Bronchial epithelial cell (primary cell): Measurements from ENCODE around the gene STOML1. TPM values are rescaled to one million over a fixed set of nuclear protein-coding genes. Genes with fewer than 3 reads are reported as not detected.

Experiments used
- DNase-seq: peaks from one replicate; pipeline ENCODE4 v3.0.0-alpha.2; 2010; ENCODE audit warnings: low read depth
- FAIRE-seq: peaks from 2 replicates; lab custom pipeline; 2011; peaks lifted over from hg19 to GRCh38; lab: Jason Lieb, UNC
- H3K27me3 ChIP-seq: 2 replicates; pipeline ENCODE4 v1.5.1; 2011; ENCODE audit warnings: low read length; ENCODE audit not compliant: control insufficient read depth, insufficient read depth
- H3K36me3 ChIP-seq: 2 replicates; pipeline ENCODE4 v1.5.1; 2011; ENCODE audit warnings: low read length; ENCODE audit not compliant: control insufficient read depth, insufficient read depth
- H3K4me3 ChIP-seq: 2 replicates; pipeline ENCODE4 v1.5.1; 2011; ENCODE audit warnings: mild to moderate bottlenecking, low read depth, low read length, control low read depth
- total RNA-seq: library from RNA; depleted of rRNA; stranded (reverse); fragments of >200 nt; gene quantifications from 2 replicates; pipeline ENCODE4 v1.2.1, GENCODE V29; 2014
- TF ChIP-seq, protein P1 (sequence below): IDR thresholded peaks from 2 replicates; pipeline ENCODE4 v1.5.1; 2011; ENCODE audit warnings: mild to moderate bottlenecking, moderate library complexity, low read length, control low read depth, inconsistent platforms; ENCODE audit not compliant: insufficient read depth, severe bottlenecking

Gene STOML1
- total RNA-seq, 1 donor from 2014 or later: 9.5 TPM

DNA sequence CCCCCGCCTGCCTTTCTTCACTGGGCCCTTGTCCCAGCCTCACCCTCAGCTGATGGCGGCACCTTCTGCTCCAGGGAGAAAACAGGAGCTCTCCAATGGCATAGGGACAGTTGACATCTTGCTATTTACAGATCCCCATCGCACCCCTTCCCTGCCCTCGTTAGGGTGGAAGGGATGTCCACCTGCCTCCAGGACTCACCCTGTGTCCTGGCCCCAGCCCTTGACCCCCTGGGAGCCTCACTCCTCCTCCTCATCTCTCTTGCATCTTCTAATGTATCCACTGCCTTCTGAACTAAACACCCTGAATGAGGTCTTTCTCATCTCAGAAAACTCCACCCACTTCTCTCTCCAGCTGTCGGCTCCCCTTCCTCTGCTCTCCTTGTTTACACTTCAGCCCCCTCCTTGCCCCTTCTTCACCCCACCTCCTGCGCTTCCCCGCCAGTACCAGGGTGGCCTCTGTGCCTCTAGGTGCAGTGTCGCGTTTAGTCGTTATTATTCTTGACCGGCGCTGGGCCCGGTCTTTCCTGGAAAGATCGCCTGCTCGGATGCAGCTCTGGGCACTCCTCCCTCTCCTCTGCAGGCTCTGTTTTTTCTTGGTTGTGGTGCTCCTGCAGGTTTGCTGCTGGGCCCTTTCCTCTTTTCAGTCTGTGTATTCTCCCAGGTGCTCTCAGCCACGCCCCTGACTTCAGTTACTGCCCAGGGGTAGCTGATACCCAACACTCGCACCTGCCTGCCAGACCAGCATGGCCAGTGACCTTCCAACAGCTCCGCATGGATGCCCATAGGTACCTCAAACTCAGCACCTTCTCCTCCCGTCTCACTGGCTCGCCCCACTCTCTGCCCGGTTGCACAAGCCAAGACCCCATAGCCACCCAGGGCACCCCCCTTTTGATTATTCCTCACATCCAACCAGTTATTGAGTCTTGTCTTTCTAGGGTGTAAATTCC, 45.3 kb upstream of the STOML1 start:
- Histone ChIP-seq H3K27me3 (no peaks in the 10 kb centered on the region), H3K4me3 (no peak overlapping the region), H3K36me3 (peaks cover 21% of the 10 kb centered on the region)
- TF ChIP-seq, protein P1, sequence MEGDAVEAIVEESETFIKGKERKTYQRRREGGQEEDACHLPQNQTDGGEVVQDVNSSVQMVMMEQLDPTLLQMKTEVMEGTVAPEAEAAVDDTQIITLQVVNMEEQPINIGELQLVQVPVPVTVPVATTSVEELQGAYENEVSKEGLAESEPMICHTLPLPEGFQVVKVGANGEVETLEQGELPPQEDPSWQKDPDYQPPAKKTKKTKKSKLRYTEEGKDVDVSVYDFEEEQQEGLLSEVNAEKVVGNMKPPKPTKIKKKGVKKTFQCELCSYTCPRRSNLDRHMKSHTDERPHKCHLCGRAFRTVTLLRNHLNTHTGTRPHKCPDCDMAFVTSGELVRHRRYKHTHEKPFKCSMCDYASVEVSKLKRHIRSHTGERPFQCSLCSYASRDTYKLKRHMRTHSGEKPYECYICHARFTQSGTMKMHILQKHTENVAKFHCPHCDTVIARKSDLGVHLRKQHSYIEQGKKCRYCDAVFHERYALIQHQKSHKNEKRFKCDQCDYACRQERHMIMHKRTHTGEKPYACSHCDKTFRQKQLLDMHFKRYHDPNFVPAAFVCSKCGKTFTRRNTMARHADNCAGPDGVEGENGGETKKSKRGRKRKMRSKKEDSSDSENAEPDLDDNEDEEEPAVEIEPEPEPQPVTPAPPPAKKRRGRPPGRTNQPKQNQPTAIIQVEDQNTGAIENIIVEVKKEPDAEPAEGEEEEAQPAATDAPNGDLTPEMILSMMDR: no peak
- FAIRE-seq: no peak
- DNase-seq: no peak

DNA sequence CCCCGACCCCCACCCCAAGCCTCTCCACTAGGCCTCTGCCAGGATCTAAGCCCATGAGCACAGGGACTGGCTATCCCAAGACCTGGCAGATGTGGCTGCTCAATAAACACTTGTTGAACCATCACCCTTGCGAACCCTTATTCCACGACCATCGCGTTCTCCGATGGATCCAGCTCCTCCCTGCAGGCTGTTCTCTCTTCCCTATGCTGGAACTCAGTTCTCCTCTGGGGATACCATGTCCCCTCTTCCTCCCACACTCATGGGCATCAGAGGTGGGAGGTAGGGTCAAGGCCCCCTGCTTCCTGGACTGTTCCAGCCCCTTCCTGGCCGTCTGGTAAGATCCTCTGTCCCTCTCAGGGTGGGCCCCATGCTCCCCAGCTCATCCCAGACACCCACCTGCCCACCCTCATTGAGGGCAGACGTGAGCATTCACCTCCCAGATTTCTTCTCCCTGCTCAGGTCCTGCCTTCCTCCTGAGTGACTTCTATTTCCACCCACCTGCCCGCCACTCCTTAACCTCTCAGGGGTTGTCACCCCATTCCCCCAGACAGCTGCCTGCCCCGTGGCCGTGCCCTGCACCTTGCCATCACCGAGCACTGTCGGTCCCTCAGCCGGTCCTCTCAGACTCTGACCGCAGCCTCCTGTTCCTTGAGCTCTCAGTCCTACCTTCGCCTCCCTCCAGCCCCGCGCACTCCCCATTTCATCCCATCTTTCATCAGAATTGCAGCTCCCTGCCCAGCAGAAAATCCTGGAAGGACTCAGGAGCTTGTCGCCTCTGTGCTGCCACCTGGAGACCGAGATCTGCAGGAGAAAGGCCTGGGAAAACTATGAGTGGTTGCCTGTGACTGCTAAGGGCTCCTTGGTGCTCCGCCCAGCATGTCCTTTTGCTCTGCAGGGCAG, 44.4 kb upstream of the STOML1 start:
- H3K36me3 ChIP-seq: peaks cover 23% of the 10 kb centered on the region
- no peak overlapping the region for H3K4me3 ChIP-seq
- FAIRE-seq: no peak
- TF ChIP-seq, protein P1: peak; percentile 71
- peak; percentile 35 for DNase-seq
- no peaks in the 10 kb centered on the region for H3K27me3 ChIP-seq

DNA sequence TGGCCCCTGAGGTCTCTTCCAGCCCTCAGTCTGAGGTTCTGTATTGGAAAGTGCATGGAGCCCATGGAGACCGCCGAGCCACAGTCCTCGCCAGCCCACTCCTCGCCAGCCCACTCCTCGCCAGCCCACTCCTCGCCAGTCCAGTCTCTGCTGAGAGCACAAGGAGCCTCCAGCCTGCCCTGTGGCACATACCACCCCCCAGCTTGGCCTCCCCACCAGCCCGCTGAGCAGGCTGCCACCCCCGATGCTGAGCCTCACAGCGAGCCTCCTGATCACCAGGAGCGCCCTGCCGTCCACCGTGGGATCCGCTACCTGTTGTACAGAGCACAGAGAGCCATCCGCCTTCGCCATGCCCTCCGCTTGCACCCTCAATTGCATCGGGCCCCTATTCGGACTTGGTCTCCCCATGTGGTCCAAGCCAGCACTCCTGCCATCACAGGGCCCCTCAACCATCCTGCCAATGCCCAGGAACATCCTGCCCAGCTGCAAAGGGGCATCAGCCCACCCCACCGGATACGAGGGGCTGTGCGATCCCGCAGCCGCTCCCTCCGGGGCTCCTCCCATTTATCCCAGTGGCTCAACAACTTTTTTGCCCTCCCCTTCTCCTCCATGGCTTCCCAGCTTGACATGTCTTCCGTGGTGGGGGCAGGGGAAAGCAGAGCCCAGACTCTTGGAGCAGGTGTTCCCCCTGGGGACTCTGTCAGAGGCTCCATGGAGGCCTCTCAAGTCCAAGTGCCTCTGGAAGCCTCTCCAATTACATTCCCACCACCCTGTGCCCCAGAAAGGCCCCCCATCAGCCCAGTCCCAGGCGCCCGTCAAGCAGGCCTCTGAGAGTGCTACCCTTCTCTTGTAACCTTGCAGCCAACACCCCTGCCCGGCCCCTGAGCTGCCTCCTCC, 43.3 kb upstream of the STOML1 start:
- TF ChIP-seq, protein P1: no peak
- DNase-seq: no peak
- H3K36me3 ChIP-seq: peaks cover 23% of the 10 kb centered on the region
- FAIRE-seq: no peak
- H3K4me3 ChIP-seq: no peak overlapping the region
- H3K27me3 ChIP-seq: no peaks in the 10 kb centered on the region

DNA sequence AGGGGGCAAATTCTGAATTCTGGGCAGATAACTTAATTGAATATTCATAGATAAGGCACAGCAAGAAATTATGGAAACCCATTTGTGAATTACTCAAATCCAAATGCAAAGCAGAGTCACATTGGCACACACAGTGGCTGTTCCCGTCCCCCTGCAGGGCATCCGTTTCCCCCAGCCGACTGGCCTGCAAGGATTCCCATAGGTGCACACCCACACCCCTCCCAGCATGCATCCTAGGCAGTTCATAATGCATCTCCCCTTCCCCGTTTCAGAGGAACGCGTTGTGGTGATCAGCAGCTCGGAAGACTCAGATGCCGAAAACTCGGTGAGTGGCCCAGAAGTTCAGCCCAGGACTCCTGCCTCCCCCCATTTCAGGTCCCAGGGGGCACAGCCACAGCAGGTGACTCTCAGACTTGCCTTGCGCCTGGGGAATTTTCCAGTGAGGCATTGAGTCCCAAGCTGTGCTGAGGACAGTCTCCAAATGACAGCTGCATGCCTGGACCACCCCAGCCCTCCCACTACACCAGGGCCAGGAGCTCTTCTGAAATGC, 42.2 kb upstream of the STOML1 start:
- DNase-seq: no peak
- Histone ChIP-seq H3K36me3 (peaks cover 23% of the 10 kb centered on the region), H3K27me3 (no peaks in the 10 kb centered on the region), H3K4me3 (no peak overlapping the region)
- no peak for FAIRE-seq
- TF ChIP-seq, protein P1: no peak
